Measurements from ENCODE around the gene VPS26C. TPM values are rescaled to one million over a fixed set of nuclear protein-coding genes. Genes with fewer than 3 reads are reported as not detected.
A peak's percentile ranks its signal among the peaks of the same experiment; 100 is the strongest.
"Not testable (repeated sequence)": the region's sequence is repeated elsewhere in the genome, so short reads cannot be mapped to it uniquely, and the experiment has no call there.

Gene VPS26C
- total RNA-seq, 1 experiment from 2014 or later: 95.0 TPM

DNA sequence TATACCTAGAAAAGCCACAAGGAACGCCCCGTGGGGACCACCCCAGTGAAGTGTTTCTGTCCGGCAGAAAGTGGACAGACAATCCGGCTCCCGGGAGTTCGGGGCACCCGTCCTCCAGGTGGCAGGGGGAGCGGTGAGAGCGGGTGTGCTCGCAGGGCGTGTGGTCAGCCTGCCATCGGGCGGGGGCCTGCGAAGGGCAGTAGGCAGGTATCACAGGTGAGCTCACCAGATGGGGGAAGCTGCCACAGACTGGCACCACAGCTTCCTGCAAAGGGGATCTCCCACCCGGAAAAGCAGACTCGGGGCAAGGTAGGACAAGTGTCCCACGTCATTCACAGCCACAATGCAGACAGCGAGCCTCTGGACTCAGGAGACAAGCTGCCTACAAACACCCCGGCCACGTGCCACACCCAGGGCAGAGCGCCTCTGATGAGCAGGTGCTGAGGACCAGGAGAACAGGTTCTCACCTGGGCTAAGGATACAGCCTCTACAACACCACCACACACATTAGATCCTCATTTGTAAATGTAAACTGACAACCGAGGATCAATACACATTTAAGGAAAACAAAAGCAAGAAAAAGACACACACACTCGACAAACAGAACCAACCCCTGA is 36.4 kb downstream of the VPS26C start:
- DNase-seq (ENCODE audit: low spot score): peak; percentile 1

DNA sequence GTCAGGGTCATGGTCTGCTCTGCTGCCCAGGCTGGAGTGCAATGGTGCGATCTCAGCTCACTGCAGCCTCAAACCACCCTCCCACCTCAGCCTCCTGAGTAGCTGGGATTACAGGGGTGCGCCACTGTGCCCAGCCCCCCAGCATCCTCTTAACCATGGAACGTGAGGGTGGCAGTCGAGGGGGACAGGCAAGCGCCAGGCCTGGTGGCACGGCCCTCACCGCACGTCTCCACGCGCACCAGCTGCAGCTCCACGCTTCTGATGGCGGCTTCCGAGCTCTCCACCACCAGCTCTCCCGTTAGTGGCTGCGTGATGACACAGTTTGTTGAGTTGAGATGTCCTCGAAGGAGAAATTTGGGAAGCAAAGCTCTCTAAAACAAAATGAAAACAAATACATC is 39.1 kb downstream of the VPS26C start:
- DNase-seq (ENCODE audit: low spot score): no peak

DNA sequence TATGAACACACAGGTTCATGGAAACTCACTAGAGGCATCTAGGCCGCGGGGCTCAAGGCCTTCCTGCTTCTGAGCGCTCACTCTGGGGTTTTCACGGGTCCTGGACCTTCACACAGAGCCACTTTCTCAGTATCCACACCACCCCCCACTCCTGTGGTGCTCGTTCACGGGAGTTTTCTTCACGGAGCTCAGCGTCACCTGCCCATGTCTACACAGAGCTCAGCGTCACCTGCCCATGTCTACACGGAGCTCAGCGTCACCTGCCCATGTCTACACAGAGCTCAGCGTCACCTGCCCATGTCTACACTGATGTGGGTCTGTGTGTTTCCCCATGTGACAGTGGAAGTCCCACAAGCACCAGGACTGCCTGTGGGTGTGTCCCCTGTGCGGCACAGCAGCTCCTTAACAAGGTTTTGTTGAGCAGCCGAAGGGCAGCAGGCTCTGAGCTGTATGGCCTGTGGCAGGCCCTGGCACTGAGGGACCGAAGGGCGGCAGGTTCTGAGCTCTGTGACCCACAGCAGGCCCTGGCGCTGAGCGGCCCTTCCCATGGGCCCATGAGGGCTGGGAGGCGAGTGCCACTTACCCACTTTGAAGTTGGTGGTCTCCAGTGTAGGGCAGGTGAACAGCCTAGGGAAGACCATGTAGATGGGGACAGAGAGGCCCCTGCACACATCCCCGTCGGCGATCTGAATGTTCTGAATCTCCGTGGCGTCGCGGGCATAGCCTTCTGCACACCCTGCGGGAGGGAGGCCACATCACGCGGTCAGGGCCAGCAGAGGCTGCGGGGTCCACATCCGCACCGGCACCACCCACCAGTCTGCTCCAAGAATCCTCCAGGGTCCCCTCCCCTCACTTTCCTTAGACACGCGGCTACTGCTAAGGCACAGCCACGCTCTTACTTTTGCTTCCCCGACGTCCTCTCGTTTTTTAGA is 39.8 kb downstream of the VPS26C start:
- no peak for DNase-seq (ENCODE audit: low spot score)

DNA sequence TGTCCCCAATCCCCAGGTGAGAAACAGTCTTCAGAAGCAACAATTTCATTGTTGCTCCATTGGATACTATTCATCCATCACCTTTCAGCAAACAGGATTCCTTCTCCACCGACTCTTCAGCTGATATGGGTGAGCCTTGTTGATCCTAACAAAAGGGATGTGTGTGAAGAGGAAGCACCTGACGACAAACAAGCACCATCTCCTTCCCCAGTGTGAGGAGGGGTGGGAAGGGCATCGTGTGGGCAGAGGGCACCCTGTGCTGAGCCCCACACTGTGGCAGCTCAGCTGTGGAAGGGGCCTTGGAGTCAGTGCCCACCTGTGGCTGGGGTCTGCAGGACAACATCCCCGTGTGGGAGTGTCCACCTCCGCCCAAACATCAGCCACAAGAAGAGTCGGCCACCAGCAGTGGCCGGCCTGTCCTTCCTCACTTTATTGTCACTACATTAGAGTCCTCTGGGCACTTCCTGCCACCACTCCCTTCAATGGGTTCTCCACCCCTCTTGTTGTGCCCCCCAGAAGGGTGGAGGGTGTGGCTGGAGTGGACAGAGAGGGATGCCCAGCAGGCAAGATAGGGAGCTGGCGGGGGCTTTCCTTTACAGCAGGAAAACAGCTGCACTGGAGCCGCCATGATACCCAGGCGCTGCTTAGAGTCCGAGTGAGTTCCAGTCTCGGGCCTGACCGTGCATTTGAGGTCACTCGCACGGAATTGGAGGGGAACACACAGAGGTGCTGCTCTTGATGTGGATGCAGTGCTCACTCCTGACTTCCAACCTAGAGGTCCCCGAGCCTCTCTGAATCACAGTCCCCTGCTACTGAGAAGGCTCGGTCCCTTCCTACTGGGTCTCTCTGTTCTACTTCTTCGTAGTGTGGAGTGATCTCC is 40.9 kb downstream of the VPS26C start:
- no peak for DNase-seq (ENCODE audit: low spot score)

DNA sequence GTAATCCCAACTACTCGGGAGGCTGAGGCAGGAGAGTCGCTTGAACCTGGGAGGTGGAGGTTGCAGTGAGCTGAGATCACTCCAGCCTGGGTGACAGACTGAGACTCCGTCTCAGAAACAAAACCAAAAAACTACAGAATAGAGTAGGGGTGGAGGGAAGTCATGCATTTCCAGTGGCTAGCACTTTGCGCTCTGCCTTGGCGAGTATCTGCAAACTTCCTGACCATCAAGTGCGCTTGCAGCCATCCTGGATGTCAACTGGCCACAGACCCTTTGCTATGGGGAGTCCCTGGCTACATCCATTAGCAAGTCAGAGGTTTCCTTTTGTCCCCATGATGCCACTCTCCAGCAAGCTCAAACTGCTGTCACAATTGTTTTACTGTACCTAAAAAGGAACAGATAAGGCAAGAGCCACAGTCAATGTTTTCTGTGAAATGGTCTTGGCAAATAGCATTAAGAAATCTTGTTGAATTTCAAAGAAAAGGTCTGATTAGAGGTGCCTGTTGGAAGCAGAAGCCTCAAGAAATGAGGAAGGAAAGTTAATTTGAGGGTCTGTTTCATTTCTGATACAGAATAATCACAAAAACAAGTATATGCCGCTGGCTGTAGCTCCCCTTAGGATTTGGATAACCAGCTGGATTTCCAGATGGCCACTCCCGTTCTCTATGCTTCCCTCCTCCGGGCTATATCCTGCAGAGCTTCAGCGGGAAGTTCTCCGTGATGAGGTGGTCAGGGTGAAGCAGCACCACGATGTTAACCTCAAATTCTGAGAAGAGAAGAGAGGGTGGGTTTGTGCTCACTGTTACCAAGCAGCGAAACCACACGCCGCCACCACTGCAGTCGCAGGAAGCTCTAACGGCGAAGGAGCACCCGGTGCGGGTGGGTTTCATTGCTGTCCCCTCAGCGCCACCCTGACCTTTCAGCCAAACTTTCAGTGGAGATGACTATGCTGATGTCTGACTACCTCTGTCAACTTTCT is 42.0 kb downstream of the VPS26C start:
- DNase-seq (ENCODE audit: low spot score): no peak

DNA sequence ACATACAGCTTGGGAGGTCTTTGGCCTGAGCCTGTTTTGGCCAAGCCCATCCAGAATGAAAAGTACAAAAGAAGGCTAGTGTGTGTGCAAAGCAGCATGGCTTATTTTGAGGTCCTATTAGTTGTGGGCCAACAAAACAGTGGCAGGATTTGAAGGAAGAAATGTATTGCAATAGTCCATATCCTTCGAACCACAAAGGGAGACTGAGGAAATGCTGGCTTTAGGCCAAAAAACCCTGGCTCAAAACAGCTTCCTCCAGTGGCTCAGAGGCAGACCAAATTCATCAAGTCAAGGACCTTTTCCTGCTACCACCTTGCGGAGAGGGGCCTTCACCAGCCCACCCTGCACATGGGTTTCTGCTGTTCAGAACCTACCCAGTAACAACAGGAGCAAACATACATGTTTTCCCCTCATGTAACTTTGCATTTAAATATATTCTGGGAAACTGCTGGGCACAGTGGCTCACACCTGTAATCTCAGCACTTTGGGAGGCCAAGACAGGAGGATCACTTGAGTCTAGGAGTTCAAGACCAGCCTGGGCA is 43.3 kb downstream of the VPS26C start:
- DNase-seq (ENCODE audit: low spot score): no peak

DNA sequence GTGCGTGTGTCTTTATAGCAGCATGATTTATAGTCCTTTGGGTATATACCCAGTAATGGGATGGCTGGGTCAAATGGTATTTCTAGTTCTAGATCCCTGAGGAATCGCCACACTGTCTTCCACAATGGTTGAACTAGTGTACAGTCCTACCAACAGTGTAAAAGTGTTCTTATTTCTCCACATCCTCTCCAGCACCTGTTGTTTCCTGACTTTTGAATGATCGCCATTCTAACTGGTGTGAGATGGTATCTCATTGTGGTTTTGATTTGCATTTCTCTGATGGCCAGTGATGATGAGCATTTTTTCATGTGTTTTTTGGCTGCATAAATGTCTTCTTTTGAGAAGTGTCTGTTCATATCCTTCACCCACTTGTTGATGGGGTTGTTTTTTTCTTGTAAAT is 44.9 kb downstream of the VPS26C start:
- not testable (repeated sequence) for DNase-seq (ENCODE audit: low spot score)

DNA sequence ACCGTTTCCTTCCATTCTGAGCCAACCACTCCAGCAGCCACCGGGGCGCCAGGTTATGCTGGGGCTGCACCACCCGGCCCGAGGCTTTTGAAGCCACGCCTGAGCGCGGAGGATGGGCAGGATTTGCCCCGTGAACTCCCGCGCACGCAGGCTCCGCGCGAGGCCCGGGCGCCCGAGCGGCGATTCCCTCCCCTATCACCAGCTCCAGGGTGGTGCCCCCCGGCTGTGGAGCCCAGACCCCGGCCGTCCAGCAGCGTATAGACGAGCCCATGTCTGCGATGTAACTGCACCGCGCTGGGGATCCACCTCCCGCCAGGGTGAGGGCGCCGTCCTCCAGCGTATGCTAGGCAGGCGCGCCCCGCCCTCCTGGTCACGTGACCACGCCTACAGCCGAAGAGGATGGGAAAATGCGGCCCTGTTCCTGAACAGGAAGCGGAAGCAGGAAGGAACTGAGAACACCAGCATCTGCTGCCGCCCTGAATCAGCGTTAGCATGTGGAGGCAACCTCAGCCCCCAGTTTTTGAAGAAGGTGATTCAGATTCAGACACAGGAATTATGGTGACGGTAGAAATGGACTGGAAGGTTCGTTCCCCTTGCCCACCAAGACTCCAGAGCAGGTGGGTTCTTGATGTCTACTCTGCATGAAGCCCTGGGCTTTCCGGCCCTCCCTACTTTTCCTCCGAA is 46.0 kb downstream of the VPS26C start:
- peak; percentile 69 for DNase-seq (ENCODE audit: low spot score)

DNA sequence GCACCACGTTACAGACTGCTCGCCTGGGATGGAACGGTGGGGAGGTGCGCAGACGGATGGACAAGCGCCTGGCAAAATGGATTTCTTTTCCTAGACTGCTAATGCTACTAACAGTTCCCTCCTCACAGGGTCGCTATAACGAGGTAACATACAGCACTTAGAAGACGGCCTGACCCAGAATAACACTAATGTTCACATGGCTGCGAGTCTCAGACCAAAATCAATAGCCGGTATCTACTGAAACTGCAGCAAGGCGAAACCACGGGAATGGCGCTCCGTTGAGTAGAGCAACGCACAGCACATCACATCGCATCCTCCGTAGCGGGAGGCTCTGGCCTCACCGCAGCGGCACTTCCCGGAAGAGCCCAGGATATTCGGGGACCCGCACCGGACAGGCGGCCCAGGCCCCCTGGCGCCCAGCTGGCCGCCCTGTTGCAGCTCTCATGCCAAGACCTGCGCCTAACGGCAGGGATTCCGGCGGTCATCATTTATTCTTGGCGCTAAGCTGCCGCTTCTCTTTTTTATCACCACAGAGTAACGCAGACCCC is 46.6 kb downstream of the VPS26C start:
- DNase-seq (ENCODE audit: low spot score): no peak

DNA sequence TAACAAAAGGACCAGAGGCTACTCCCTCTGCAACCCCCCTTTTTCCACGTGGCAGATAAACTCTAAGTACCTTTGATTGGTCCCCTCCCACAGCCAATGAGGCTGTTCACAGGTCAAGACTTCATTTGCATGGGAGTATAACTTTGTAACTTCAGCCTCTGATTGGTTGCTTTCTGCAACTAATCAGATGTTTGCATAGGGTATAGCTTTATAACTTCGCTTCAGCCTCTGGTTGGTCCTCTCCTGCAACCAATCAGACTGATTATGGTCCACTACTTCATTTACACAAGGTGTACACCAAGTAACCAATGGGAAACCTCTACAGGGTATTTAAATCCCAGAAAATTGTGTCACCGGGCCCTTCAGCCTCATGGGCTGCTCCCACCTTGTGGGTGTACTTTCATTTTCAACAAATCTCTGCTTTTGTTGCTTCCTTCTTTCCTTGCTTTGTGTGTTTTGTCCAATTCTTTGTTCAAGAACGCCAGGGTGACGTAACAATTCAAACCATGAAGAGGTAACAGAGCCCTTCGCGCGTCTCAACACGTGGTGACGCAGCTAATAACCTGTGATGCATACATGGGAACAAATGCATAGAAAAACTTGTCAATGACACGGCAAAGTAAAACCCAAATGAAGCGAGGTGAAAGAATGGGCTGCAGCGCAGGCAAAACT is 47.2 kb downstream of the VPS26C start:
- no peak for DNase-seq (ENCODE audit: low spot score)

DNA sequence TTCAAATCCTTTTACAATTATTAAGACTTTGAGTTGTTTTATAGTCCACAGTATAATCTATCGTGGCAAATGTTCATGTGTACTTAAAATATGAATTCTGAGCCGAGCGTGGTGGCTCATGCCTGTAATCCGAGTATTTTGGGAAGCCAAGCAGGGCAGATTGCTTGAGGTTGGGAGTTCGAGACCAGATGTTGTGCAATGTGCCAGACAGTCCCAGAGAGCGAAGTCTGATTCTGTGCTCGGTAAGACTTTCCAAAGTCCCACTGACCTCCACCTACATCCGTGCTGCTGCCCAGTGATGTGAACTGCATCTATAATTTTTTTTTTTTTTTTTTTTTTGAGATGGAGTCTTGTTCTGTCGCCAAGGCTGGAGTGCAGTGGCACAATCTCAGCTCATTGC is 52.2 kb downstream of the VPS26C start:
- no peak for DNase-seq (ENCODE audit: low spot score)

DNA sequence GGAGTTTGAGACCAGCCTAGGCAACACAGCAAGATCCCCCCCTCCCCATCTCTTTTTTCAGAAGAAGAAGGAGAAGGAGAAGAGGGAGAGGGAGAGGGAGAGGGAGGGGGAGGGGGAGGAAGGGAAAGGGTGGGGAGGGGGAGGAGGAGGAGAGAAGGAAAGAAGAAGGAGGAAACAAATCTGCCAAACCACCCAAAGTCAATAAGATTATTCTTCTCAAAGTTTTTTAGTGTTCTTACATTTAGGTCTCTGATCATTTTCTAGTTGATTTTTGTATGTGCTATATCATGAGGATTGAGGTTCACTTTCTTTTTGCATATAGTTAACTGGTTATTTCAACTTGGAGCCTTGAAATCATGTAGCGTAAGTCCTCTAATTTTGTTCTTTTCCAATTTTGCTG is 56.3 kb downstream of the VPS26C start:
- no peak for DNase-seq (ENCODE audit: low spot score)

DNA sequence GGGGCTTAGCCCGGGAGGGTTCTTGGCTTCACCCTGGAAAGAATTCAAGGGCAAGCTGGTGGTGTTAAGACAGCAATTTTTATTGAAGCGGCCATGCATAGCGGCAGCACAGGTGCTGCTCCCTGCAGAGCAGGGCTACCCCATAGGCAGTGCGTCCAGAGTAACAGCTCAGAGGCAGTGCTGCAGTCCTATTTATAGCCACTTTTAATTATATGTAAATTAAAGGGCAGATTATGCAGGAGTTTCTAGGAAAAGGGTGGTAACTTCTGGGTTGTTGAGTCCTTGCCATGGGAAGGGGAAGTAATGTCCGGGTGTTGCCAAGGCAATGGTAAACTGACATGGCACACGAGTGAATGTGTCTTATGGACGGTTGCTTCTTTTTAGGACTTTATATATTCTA is 57.0 kb downstream of the VPS26C start:
- no peak for DNase-seq (ENCODE audit: low spot score)

DNA sequence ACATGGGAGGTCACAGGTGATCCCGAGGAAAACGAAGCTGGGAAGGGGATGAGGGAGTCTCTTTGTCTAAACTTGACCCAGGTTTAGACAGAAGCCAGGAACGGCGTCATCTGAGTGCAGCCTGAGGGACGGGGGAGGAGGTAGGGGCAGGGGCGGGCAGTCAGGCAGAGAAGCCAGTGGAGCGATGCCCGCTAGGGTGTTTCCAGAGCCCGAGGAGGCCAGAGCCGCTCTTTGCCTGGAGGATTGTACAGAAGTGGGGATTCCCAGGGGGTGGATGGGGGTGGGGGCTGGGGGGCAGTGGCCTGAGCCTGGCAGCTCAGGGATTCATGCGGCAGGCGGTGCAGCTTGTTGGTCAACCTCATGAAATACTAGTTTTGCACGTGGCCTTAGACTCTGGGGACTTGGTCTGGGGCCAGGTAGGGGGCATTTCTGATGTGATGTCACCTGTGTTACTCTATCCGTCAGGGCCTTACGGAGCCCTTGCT is 58.4 kb downstream of the VPS26C start:
- no peak for DNase-seq (ENCODE audit: low spot score)

DNA sequence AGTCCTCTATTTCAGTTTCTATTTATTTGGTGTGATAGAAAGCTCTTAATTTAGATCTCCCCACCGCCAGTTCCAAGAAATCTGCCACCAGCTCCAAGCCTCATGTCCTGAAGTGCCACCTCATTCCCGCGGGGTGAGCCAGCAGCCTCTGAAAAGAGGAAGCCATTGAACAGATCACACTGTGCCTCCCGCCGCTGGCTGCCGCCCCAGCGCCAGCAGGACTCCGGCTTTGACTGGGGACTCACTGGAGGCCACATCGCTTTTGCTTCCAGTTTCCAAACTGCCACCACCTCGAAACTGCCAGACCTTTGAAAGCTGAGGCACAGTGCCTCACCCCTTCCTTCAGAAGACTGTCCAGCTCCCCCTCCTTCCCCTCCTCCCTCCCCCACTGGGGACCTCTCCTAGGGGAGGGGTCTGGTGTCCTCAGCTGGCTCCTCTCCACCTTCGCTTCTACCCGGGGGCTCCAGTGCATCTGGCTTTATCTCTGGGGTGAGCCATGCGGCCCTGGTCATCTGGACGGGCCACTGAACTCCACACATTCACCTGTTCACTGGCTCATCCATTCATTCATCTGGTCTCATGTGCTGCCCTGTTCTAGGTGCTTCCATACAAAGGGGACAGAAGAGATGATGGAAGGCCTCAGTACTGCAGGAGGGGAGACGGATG is 58.9 kb downstream of the VPS26C start:
- no peak for DNase-seq (ENCODE audit: low spot score)

DNA sequence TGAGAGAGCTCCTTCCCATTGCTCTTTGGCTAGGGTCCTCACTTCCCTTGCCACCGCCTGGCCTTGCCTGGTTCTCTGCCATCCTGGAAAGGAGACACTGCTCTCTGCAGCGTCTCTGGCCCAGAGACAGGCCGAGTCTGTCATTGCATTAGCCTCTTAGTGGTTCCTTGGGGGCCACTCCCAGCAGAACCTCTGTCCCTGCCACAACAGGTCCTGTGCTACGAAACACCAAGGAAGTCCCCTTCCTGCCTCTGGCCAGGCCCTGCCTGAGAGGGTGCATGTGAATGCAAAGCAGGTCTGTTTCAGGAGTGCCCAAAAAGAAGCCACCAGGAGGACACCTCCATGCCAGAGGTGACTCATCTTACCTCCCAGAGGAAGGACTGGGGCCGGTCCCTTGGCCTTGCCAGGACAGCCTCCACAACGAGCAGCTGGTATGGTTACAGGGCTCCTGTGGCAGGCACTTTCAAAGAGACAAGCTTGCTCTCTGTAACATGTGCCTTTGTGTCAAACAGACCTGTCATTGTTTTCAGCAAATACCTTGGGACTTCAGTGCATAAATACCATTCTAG is 59.6 kb downstream of the VPS26C start:
- DNase-seq (ENCODE audit: low spot score): peak; percentile 39

DNA sequence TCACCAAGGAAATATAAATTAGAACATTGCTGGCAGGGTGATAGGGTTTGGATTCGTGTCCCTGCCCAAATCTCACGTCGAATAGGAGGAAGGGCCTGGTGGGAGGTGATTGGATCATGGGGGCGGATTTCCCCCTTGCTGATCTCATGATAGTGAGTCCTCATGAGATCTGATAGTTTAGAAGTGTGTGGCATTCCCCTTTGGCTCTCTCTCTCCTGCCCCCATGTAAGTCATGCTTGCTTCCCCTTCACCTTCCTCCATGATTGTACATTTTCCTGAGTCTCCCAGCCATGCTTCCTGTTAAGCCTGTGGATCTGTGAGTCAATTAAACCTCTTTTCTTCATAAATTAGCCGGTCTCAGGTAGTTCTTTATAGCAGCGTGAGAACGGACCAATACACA is 60.6 kb downstream of the VPS26C start:
- DNase-seq (ENCODE audit: low spot score): no peak

DNA sequence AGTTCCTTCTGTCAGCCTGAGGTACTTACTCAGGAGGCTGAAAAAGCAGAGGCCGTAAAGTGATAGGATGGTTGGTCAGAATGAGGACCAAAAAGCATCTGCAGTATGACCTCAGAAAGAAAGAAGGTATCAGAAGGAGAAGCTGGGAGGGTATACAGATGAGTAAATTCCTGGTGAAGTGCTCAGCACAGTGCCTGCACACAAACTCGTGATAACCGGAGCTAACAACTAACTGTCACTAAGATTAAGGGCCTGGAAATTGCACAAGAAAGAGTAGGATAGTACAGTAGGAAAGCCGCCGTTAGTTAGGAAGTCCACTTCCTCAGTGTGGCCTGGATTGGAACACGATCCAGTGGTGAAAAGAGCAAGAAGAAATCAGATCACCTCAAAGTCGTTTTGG is 62.6 kb downstream of the VPS26C start:
- DNase-seq (ENCODE audit: low spot score): no peak
